NOMO-1 treated with dmso at 0.1 percent for 144 hours (cell line): ENCODE measurements around the gene DOCK1.

ENCODE experiments used
- DNase-seq: peaks from one replicate; lab custom pipeline; 2025; ENCODE audit not compliant: unreplicated experiment; lab: John Stamatoyannopoulos, UW

The DOCK1 gene

GRCh38 chr10:127198307-127198706 is 293.1 kb downstream of the DOCK1 start:
- DNase-seq, result no peak

- no peak for DNase-seq
These were observed 293.5 kb downstream of the DOCK1 start for GRCh38 chr10:127198721-127199120.

GRCh38 chr10:127200646-127201045 is 295.4 kb downstream of the DOCK1 start:
- DNase-seq, result no peak

- no peak for DNase-seq
These were observed 297.8 kb downstream of the DOCK1 start for GRCh38 chr10:127203067-127203466.

- no peak for DNase-seq
These were observed 301.9 kb downstream of the DOCK1 start for GRCh38 chr10:127207081-127207480.

GRCh38 chr10:127210936-127211466 is 305.8 kb downstream of the DOCK1 start:
- no peak for DNase-seq

- DNase-seq, result no peak
These were observed 310.6 kb downstream of the DOCK1 start for GRCh38 chr10:127215866-127216265.

GRCh38 chr10:127216274-127216673 is 311.0 kb downstream of the DOCK1 start:
- DNase-seq, result no peak

GRCh38 chr10:127216786-127217185 is 311.6 kb downstream of the DOCK1 start:
- DNase-seq, result no peak

GRCh38 chr10:127218658-127219057 is 313.4 kb downstream of the DOCK1 start:
- DNase-seq, result no peak

GRCh38 chr10:127221281-127221680 is 316.1 kb downstream of the DOCK1 start:
- DNase-seq, result no peak

- no peak for DNase-seq
These were observed 321.8 kb downstream of the DOCK1 start for GRCh38 chr10:127227027-127227426.

- DNase-seq, result no peak
These were observed 322.4 kb downstream of the DOCK1 start for GRCh38 chr10:127227663-127228062.

- DNase-seq, result no peak
These were observed 323.1 kb downstream of the DOCK1 start for GRCh38 chr10:127228195-127228787.

GRCh38 chr10:127234306-127234800 is 329.1 kb downstream of the DOCK1 start:
- no peak for DNase-seq

GRCh38 chr10:127236266-127236665 is 331.0 kb downstream of the DOCK1 start:
- no peak for DNase-seq

GRCh38 chr10:127242914-127243313 is 337.7 kb downstream of the DOCK1 start:
- no peak for DNase-seq

- DNase-seq, result no peak
These were observed 338.5 kb downstream of the DOCK1 start for GRCh38 chr10:127243490-127244272.

- DNase-seq, result no peak
These were observed 340.2 kb downstream of the DOCK1 start for GRCh38 chr10:127245456-127245855.

GRCh38 chr10:127250031-127250430 is 344.8 kb downstream of the DOCK1 start:
- DNase-seq, result no peak

GRCh38 chr10:127252818-127253217 is 347.6 kb downstream of the DOCK1 start:
- DNase-seq, result no peak

- DNase-seq, result no peak
These were observed 349.0 kb downstream of the DOCK1 start for GRCh38 chr10:127254276-127254675.
